SH-SY5Y (cell line): ENCODE data around the gene ACSL4.

ENCODE experiments used
- GATA2 ChIP-seq: IDR thresholded peaks from 2 replicates; pipeline ENCODE4 v1.6.1; 2011; ENCODE audit warnings: mild to moderate bottlenecking, low read depth, low read length
- GATA3 ChIP-seq: IDR thresholded peaks from 2 replicates; pipeline ENCODE4 v1.6.1; 2011; ENCODE audit warnings: low read depth, mild to moderate bottlenecking, low read length, moderate library complexity

GRCh38 chrX:109691752-109692151 is 41.3 kb downstream of the ACSL4 start:
- TF ChIP-seq GATA2 = no peak
- no peak for TF ChIP-seq GATA3
